Sciatic nerve (tissue), 2 donors: ENCODE measurements around the gene MPC1. TPM values are rescaled to one million over a fixed set of nuclear protein-coding genes. Genes with fewer than 3 reads are reported as not detected.
A peak's percentile ranks its signal among the peaks of the same experiment; 100 is the strongest.

Experiments
- ATAC-seq: fragments of 200-7000 bp; cut with Tn5 transposase; one replicate; pipeline ENCODE4 v1.9.1; 2020; ENCODE audit warnings: mild to moderate bottlenecking, moderate library complexity
- DNase-seq: peaks from one replicate; pipeline ENCODE4 v3.0.0-alpha.2; 2020; ENCODE audit warnings: low spot score
- intact Hi-C: fragments of 100-400 bp; cut with DNase I; formaldehyde crosslinking; loops from one replicate; pipeline ENCODE4 v1.14.2; 2022
- total RNA-seq: library from RNA; stranded (reverse); fragmentation: NEBNext Ultra II Directional; extraction: Animal tissue kit (Norgen Biotek cat#: 25700); gene quantifications from one replicate; pipeline ENCODE4 v1.2.1, GENCODE V29; 2021
- donor health status: DM: no; HTN: no; CAD: no.
- donor health status: DM: no; HTN: no; CAD: no.

Gene MPC1
- total RNA-seq, 1 donor from 2014 or later: 49.2 TPM

DNA sequence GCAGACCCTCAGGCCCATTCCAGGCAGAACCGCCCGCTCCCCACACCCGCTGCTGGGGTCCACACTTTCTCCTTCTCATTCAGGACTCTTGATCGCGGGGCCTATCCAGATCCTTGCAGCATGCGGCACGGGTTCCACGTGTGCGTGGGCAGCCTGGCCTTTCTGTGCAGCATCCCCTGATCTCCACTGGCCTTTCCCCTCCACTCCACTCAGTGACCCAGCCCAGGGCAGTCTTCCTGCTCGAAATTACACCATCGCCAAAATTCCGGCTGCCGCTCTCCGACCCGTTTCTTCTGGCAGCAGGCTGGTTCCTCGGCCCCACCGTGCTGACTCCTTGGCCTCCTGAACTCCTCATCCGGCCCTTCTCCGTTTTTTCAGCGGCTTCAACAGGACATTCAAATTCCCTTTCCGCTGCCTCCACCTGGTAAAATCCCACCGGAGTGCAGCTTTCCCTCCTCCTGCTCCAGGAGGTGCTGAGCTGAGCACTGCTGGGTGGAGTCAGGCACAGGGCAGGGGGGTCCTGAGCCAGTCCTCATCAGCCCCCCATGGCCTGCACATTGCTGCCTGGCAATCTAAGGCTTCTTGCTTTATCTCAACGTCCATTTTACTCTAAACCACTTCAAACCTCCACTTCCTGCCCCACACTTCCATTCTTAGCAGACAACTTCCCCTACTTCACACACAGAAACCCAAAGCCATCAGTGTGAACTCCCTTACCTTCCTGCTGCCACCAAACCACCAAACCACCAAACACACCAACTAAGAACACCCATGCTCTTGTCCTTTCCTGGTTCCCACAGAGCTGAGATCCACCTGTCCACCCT, 49.4 kb downstream of the MPC1 start:
- no peak for ATAC-seq

DNA sequence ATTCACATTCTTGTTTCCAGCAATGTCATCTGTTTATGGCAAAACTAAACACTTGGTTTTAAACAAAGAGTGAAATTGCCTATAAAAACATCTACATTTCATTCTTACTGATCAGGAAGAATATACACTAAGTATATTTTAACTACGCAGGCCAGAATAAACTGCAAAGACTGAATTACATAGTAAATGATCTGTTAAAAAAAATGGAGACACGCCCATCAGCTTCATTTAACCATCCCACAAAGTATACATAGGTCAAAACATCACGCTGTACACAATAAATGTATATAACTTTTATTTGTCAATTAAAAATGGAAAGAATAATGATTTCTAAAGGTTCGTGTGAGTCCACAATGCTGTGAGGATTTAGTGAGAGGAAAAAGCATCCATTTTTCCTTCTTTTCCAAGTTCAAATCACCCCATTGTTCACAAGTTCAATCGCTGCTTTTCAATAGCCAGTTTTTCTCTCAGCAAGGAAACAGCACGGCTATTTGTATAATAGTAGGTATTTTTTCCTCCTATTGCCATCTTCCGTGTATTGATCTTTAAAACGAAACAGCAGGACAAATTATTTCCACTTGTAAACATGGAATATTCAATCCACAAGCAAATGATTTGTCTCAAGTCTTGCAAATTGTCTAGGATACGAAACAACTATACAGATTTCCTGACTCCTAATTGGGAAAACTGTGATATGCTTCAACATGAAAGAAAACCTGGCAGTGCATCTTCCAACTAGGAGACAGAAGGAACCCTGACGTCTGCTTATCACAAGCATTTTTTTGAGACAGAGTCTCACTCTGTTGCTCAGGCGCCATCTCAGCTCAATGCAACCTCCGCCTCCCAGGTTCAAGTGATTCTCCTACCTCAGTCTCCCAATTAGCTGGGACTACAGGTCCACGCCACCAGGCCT, 51.0 kb downstream of the MPC1 start:
- no peak for ATAC-seq
- intact Hi-C loops: no loop called here
- no peak for DNase-seq

More for the DNA sequence above, 49.4 kb downstream of the MPC1 start:
- DNase-seq: no peak
- intact Hi-C loops: no loop called here

DNA sequence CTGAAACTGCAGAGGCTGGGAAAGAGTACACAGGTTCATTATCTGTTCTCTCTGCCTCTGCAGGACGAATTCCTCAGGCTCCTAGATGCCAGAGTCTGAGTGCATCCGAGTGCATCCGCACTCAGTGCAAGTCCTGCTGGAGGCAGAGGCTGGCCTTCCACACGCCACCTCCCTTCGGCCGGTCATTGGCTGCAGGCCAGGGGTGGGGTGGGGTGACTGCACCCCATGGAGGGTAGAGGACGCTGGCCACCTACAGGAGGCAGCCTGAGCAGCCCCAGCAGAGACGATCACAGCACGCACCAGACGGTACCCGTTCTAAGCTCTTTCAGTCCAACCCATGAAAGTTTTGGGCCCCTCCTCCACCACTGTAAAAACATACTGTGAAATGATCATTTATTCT, 52.1 kb downstream of the MPC1 start:
- peak; percentile 58 for ATAC-seq
- no peak for DNase-seq
- intact Hi-C loops: no loop called here

DNA sequence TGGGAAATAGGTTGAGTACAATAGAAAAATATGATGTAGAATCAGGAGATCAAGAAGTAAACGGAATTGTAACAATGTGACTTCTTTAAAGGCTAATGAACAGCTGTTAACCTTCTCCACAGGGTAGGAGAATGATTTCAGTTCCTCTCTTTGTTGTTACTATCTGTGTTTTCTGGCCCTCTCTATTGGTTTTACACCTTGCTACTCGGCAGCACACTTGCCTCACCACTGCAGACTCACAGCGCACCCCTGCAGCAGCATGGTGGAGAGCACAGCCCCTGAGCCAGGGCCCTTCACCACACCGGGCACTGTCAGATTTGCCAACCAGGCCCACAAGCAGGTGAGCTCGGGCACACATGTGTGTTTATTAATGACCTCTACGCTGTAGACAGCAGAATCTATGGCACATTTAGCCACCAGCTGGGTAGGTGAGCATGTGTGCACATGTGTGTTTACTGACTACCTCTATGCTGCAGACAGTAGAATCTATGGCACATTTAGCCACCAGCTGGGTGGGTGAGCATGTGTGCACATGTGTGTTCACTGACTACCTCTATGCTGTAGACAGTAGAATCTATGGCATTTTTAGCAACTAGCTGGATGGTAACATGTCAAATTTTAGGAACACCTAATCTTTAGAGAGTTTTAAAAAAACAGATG, 57.2 kb downstream of the MPC1 start:
- ATAC-seq: no peak
- DNase-seq: no peak
- intact Hi-C loops: no loop called here

DNA sequence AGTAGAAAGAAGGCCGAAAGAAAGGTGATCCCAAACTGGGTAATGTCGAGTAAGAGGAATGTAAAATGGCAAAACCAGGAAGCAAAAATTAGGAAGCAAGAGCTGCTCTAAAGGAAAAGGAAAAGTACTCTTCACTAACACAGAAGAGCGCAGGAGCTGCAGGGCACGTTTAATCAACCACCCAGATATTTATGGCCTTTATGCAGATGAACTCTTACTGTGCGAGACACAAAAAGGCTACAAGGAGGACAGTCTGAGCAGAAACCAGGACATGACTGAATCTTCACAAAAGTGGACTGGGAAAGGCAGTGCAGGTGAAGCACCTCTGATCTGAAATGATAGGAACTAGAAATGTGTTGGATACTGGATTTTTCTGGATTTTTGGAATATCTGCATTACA, 59.3 kb downstream of the MPC1 start:
- DNase-seq (no peak), ATAC-seq (no peak)
- intact Hi-C loops: no loop called here

DNA sequence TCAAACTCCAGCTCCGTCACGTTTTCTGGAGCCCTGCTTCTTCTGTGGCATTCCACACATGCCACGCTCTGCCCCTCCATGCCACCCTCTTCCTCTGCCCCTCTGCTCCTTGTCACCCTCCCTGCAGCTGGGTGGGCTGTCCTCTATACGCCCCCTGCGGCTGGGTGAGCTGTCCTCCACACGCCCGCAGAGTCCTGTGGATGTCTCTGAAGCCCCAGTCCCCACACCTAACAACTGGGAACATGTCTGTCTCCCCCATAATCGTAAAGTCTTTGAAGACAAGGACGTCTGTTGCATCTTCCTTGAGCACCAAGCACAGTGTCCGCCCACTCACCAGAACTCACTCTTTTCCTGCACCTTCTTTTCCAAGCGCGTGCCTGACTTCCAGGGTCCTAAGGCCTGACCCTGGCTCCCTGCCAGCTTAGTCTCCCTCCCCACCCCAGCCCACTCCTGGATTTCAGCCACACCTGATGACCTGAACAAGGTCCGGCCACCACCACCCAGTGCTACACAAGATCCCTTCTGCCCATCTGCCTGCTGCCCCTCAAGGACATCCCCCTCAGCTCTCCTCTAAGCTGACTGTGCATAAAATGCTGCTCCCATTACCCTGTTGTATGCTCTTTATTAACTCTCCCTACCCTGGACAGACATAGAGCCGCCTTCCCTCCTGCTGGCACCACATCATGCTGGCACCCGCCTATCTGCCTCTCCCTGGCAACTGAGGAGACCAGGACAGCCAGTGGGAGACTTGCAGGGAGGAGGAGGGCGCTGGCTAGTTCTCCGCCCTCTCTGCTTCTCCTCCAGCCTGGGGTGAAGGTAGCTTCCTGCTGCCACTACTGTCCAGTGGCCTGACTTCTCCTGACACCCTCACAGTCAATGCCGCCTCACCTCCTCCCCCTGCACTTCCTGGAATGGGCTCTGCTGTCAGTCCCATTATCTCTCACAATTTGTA, 63.8 kb downstream of the MPC1 start:
- intact Hi-C loops: no loop called here
- no peak for ATAC-seq
- DNase-seq: no peak

DNA sequence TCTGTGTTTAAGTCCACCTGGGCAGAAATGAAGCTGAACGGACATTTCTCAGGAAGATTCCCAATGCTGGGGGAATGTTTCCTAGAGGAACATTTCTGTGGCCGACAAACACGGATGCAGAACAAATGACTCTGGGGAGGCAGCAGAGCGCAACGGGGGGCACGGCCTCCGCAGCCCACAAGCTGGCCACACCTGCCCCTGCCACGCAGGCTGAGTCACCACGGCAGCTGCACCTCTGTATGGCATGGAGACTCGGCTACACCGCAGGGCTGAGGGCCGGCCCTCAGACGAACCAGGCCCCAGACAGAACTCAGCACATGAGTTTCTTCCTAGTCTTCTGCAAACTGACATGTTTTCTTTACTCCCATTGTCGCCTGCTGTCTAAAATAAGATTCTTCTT, 64.5 kb downstream of the MPC1 start:
- ATAC-seq: no peak
- intact Hi-C loops: no loop called here

DNA sequence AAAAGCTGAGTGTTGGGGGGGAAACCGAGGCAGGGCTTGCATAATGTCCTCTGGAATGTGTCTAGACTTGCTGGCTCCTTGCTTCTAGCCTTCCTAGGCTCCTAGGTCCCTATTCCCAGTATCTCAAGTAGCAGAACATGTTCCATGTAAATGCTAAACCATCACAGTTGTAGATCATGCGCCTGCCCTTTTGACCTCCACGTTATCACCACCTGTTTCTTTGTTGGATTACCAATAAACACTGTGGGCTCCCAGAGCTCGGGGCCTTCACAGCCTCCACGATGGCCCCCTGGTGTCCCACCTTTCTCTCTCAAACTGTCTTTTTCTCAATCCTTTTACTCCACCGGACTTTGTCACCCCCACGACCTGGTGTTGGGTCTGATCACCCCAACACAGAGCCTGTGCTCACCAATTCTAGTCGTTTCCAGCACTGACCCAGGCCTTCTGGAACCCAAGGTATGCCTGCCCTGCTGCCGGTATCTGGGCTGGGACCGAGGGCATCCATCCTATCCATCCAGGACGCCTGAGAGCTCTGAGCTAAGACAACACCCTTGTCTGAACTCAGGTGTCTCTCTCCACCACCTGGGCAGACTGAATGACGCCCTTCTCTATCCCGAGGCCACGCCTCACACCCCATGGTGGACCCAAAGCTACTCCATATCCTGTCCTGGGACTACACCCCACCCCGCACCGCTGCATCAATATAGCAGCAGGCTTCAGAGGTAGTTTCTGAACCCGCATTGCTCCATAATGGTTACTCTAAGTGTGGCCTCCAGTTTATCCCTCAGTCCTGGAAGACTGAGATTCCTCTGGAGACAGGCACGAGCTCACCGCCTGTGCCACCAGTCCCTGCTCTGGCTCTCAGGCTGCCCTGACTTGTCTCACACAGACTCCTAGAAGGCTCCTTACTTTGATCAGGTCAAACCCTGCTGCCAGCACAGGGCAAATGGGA, 65.2 kb downstream of the MPC1 start:
- intact Hi-C loops: no loop called here
- no peak for ATAC-seq
- DNase-seq: no peak

More for the DNA sequence above, 64.5 kb downstream of the MPC1 start:
- DNase-seq: no peak

DNA sequence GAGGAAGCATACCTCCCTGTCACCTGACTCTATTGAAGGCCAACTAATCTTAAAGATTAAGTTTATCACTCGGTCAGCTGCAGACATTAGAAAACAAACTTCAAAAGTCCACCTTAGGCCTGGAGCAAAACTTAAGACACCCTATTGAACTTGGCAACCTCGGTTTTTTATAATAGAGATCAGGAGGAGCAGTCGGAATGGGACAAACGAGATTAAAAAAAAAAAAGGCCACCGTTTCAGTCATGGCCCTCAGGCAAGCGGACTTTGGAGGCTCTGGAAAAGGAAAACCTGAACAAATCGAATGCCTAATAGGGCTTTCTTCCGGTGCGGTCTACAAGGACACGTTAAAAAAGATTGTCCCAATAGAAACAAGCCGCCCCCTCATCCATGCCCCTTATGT, 67.3 kb downstream of the MPC1 start:
- intact Hi-C loops: no loop called here
- no peak for ATAC-seq
- DNase-seq: no peak

Other genes with a start within 250 kb of the MPC1 start
- gene TBXT, start 215.1 kb downstream of the MPC1 start, total RNA-seq: not detected
- gene PRR18, start 74.5 kb downstream of the MPC1 start, total RNA-seq: not detected
- gene SFT2D1, start 40.4 kb downstream of the MPC1 start, total RNA-seq: 46.1 TPM
- 4.3 TPM for gene RAMACL, start 203.7 kb upstream of the MPC1 start, total RNA-seq
- gene RPS6KA2, start 244.3 kb upstream of the MPC1 start, total RNA-seq: 69.9 TPM